Adrenal gland (tissue), 12 donors: ENCODE data around the gene MAP2K5. TPM values are rescaled to one million over a fixed set of nuclear protein-coding genes. Genes with fewer than 3 reads are reported as not detected.

Experiments
- DNase-seq, 7 donors: peaks; one replicate each; pipeline ENCODE4 v3.0.0-alpha.2; 2019 to 2020
- H3K27ac ChIP-seq, 5 donors: fragments of 200-600 bp; sonication (generic) in 4 of 5; 1 replicate in 3 of 5; 2 replicates in 2 of 5; pipeline versions ENCODE4 v1.5.1 to v1.8.0; 2016 to 2020; ENCODE audit warnings: mild to moderate bottlenecking in 1 of 5
- H3K27me3 ChIP-seq: fragments of 200-600 bp; 2 replicates; pipeline ENCODE4 v1.8.0; 2021
- H3K36me3 ChIP-seq, 2 donors: fragments of 200-600 bp; replicated peaks in 1 of 2; 1 replicate in 1 of 2; 2 replicates in 1 of 2; pipeline versions ENCODE4 v1.5.1 to v1.8.0; 2018 to 2022
- H3K4me1 ChIP-seq, 2 donors: fragments of 200-600 bp; replicated peaks in 1 of 2; 1 replicate in 1 of 2; 2 replicates in 1 of 2; pipeline versions ENCODE4 v1.5.1 to v1.8.0; 2018 to 2021
- H3K4me3 ChIP-seq, 4 donors: fragments of 200-600 bp; sonication (generic) in 3 of 4; one replicate each; pipeline ENCODE4 v1.5.1; 2016 to 2018
- H3K9me3 ChIP-seq, 3 donors: fragments of 200-600 bp; sonication (generic) in 1 of 3; replicated peaks in 1 of 3; 1 replicate in 2 of 3; 2 replicates in 1 of 3; pipeline versions ENCODE4 v1.5.1 to v1.8.0; 2016 to 2021
- CTCF ChIP-seq, 6 experiments: fragments of 450-650 bp in 4 of 6; fragments of 200-600 bp in 2 of 6; sonication (generic) in 1 of 6; IDR thresholded peaks; 1 replicate in 5 of 6; 2 replicates in 1 of 6; pipeline versions ENCODE4 v1.5.1 to v1.8.0; 2016 to 2021; ENCODE audit warnings: antibody characterized with exemption in 6 of 6, mild to moderate bottlenecking in 2 of 6, moderate library complexity in 1 of 6
- POLR2A ChIP-seq, 2 donors: fragments of 450-650 bp; IDR thresholded peaks; one replicate each; pipeline ENCODE4 v1.6.1; 2017; ENCODE audit warnings: antibody characterized with exemption in 2 of 2, mild to moderate bottlenecking in 2 of 2, moderate library complexity in 1 of 2
- WGBS, 4 donors: extraction: QIAGEN DNeasy Blood & Tissue Kit in 2 of 4; methylation state at CpG; one replicate each; pipeline versions ENCODE4 v1.1.5 to v1.1.7; 2013 to 2017; 5-methylcytosine and 5-hydroxymethylcytosine counted together
- intact Hi-C, 2 donors: fragments of 100-400 bp; cut with DNase I; formaldehyde crosslinking; loops; one replicate each; pipeline versions ENCODE4 v1.14.1 to v1.15.0; 2022 to 2023
- polyA plus RNA-seq, 3 donors: library from polyadenylated mRNA; stranded (reverse); fragments of 200-250 nt in 2 of 3; fragments of 350-450 nt in 1 of 3; fragmentation: Illumina TruSeq in 1 of 3; extraction: RNeasy Lipid Tissue Mini Kit (QIAGEN cat#74804) in 1 of 3; gene quantifications; one replicate each; pipeline ENCODE4 v1.2.3, GENCODE V29; 2013 to 2014
- total RNA-seq, 9 donors: library from RNA; depleted of rRNA in 4 of 9; stranded (reverse); fragments of >200 nt in 4 of 9; fragments of 120-200 nt in 1 of 9; fragmentation: NEBNext Ultra II Directional in 1 of 9; extraction: Animal tissue kit (Norgen Biotek cat#: 25700) in 1 of 9; gene quantifications; one replicate each; pipeline versions ENCODE4 v1.1.0 to v1.2.4, GENCODE V29; 2013 to 2023
- donor health status: healthy with polysubstance abuse.
- donor health status: Bipolar disorder and iron deficiency.
- donor health status: DM: yes; HTN: yes; CAD: no.
- donor health status: DM: no; HTN: no; CAD: no.
- donor health status: DM: no; HTN: no; CAD: no.
- donor health status: DM: yes; HTN: yes; CAD: no.

The MAP2K5 gene
- total and polyA plus RNA-seq, 12 donors, result 10.3 to 33.8 (median 17.0) TPM

- 87 to 96% (median 90%) methylated on average over 6 of the region's 6 CpGs for WGBS, 4 donors
- Histone ChIP-seq H3K27ac (no peak overlapping the region), H3K4me3 (no peak overlapping the region), H3K27me3 (no peaks in the 10 kb centered on the region), H3K9me3 (no peaks in the 10 kb centered on the region), H3K36me3 (no peaks in the 10 kb centered on the region), H3K4me1 (no peaks in the 10 kb centered on the region)
- TF ChIP-seq POLR2A (IDR thresholded peaks at IDR 0.05), result no peak
- intact Hi-C loops, result no loop called here
- no peak for DNase-seq
These were observed 97.1 kb downstream of the MAP2K5 start for GRCh38 chr15:67639591-67639990.

- Histone ChIP-seq H3K27me3 (no peaks in the 10 kb centered on the region), H3K4me1 (no peaks in the 10 kb centered on the region), H3K4me3 (no peak overlapping the region), H3K36me3 (no peaks in the 10 kb centered on the region), H3K27ac (no peak overlapping the region), H3K9me3 (no peaks in the 10 kb centered on the region)
- no peak for DNase-seq
- intact Hi-C loops, result no loop called here
- 71 to 81% (median 76%) methylated on average over 3 of the region's 3 CpGs for WGBS, 4 donors
- TF ChIP-seq POLR2A (IDR thresholded peaks at IDR 0.05) (no peak), CTCF (IDR thresholded peaks at IDR 0.05) (no peak)
These were observed 99.0 kb downstream of the MAP2K5 start for GRCh38 chr15:67641453-67641852.

GRCh38 chr15:67646847-67647246 lies 104.3 kb downstream of the MAP2K5 start:
- no peak overlapping the region for H3K4me3 ChIP-seq
- TF ChIP-seq POLR2A (IDR thresholded peaks at IDR 0.05), result no peak
- TF ChIP-seq CTCF (IDR thresholded peaks at IDR 0.05), result no peak
- no peak overlapping the region for H3K27ac ChIP-seq
- peaks cover 0 to 8% (median 0%) of the 10 kb centered on the region in 3 donors for H3K9me3 ChIP-seq
- intact Hi-C loops, result no loop called here
- no peak for DNase-seq
- no peaks in the 10 kb centered on the region for H3K36me3 ChIP-seq
- H3K27me3 ChIP-seq, result no peaks in the 10 kb centered on the region
- no peaks in the 10 kb centered on the region for H3K4me1 ChIP-seq
- WGBS, 4 donors, result 70 to 76% (median 72%) methylated on average over 2 of the region's 2 CpGs

GRCh38 chr15:67652586-67652985 lies 110.1 kb downstream of the MAP2K5 start:
- Histone ChIP-seq H3K27me3 (no peaks in the 10 kb centered on the region), H3K9me3 (peaks cover 0 to 15% (median 0%) of the 10 kb centered on the region in 3 donors), H3K27ac (no peak overlapping the region), H3K4me1 (no peaks in the 10 kb centered on the region), H3K4me3 (no peak overlapping the region), H3K36me3 (no peaks in the 10 kb centered on the region)
- 91 to 98% (median 94%) methylated on average over 2 of the region's 2 CpGs for WGBS, 4 donors
- TF ChIP-seq POLR2A (IDR thresholded peaks at IDR 0.05), result no peak
- no peak for TF ChIP-seq CTCF (IDR thresholded peaks at IDR 0.05)
- DNase-seq, result no peak
- intact Hi-C loops, result no loop called here

GRCh38 chr15:67660446-67660845 lies 117.9 kb downstream of the MAP2K5 start:
- intact Hi-C loops, result no loop called here
- no peaks in the 10 kb centered on the region for H3K36me3 ChIP-seq
- H3K9me3 ChIP-seq, result no peaks in the 10 kb centered on the region
- no peaks in the 10 kb centered on the region for H3K27me3 ChIP-seq
- no peaks in the 10 kb centered on the region for H3K4me1 ChIP-seq
- no peak overlapping the region for H3K27ac ChIP-seq
- H3K4me3 ChIP-seq, result no peak overlapping the region
- DNase-seq, result no peak
- TF ChIP-seq POLR2A (IDR thresholded peaks at IDR 0.05), result no peak
- no peak for TF ChIP-seq CTCF (IDR thresholded peaks at IDR 0.05)
